Peyer's patch (tissue), 4 donors: ENCODE data around the gene SMIM36.

Experiments
- POLR2A ChIP-seq, 2 donors: fragments of 450-650 bp; IDR thresholded peaks; one replicate each; pipeline ENCODE4 v1.5.1; 2017; ENCODE audit warnings: antibody characterized with exemption in 2 of 2, mild to moderate bottlenecking in 2 of 2, moderate library complexity in 2 of 2
- TF ChIP-seq, protein P1 (sequence below), 6 experiments: fragments of 450-650 bp in 4 of 6; fragments of 200-600 bp in 2 of 6; sonication (generic) in 1 of 6; IDR thresholded peaks; one replicate each; pipeline ENCODE4 v1.5.1; 2017 to 2019; ENCODE audit warnings: antibody characterized with exemption in 6 of 6, mild to moderate bottlenecking in 3 of 6, moderate library complexity in 1 of 6

- TF ChIP-seq, protein P1, sequence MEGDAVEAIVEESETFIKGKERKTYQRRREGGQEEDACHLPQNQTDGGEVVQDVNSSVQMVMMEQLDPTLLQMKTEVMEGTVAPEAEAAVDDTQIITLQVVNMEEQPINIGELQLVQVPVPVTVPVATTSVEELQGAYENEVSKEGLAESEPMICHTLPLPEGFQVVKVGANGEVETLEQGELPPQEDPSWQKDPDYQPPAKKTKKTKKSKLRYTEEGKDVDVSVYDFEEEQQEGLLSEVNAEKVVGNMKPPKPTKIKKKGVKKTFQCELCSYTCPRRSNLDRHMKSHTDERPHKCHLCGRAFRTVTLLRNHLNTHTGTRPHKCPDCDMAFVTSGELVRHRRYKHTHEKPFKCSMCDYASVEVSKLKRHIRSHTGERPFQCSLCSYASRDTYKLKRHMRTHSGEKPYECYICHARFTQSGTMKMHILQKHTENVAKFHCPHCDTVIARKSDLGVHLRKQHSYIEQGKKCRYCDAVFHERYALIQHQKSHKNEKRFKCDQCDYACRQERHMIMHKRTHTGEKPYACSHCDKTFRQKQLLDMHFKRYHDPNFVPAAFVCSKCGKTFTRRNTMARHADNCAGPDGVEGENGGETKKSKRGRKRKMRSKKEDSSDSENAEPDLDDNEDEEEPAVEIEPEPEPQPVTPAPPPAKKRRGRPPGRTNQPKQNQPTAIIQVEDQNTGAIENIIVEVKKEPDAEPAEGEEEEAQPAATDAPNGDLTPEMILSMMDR (IDR thresholded peaks at IDR 0.05), result no peak
- TF ChIP-seq POLR2A (IDR thresholded peaks at IDR 0.05), result no peak
These were observed 60.0 kb downstream of the SMIM36 start for GRCh38 chr17:55451203-55451641.
